ENCODE measurements around the gene KLHL29. TPM values are rescaled to one million over a fixed set of nuclear protein-coding genes. Genes with fewer than 3 reads are reported as not detected.

KLHL29 gene
- total and polyA plus RNA-seq, 2 experiments from 2014 or later = 5.6 to 11.0 TPM

GRCh38 chr2:23476786-23477185 is 91.8 kb downstream of the KLHL29 start:
- Histone ChIP-seq H3K9me3 (ENCODE audit: low read depth) (no peaks in the 10 kb centered on the region), H3K27ac (no peak overlapping the region), H3K27me3 (no peaks in the 10 kb centered on the region), H3K36me3 (no peaks in the 10 kb centered on the region), H3K4me3 (no peak overlapping the region), H3K4me1 (ENCODE audit: low read depth) (no peaks in the 10 kb centered on the region)
- no peak for TF ChIP-seq CTCF (IDR thresholded peaks at IDR 0.05; ENCODE audit: low read depth, low read length)
- DNase-seq (ENCODE audit: low read depth in 1 of 2, low spot score in 1 of 2) = no peak

- no peak for DNase-seq (ENCODE audit: low read depth in 1 of 2, low spot score in 1 of 2)
- H3K27ac ChIP-seq = no peak overlapping the region
- no peak overlapping the region for H3K4me3 ChIP-seq
- H3K27me3 ChIP-seq = no peaks in the 10 kb centered on the region
- TF ChIP-seq CTCF (IDR thresholded peaks at IDR 0.05; ENCODE audit: low read depth, low read length) = no peak
- H3K4me1 ChIP-seq (ENCODE audit: low read depth) = no peaks in the 10 kb centered on the region
- H3K36me3 ChIP-seq = no peaks in the 10 kb centered on the region
- no peaks in the 10 kb centered on the region for H3K9me3 ChIP-seq (ENCODE audit: low read depth)
Observed at GRCh38 chr2:23477392-23477791, 92.4 kb downstream of the KLHL29 start.

- DNase-seq (ENCODE audit: low read depth in 1 of 2, low spot score in 1 of 2) = no peak
- no peak overlapping the region for H3K4me3 ChIP-seq
- H3K36me3 ChIP-seq = no peaks in the 10 kb centered on the region
- TF ChIP-seq CTCF (IDR thresholded peaks at IDR 0.05; ENCODE audit: low read depth, low read length) = no peak
- no peaks in the 10 kb centered on the region for H3K27me3 ChIP-seq
- H3K27ac ChIP-seq = no peak overlapping the region
- no peaks in the 10 kb centered on the region for H3K9me3 ChIP-seq (ENCODE audit: low read depth)
- H3K4me1 ChIP-seq (ENCODE audit: low read depth) = no peaks in the 10 kb centered on the region
Observed at GRCh38 chr2:23478087-23478932, 93.3 kb downstream of the KLHL29 start.

- Histone ChIP-seq H3K4me1 (ENCODE audit: low read depth) (no peaks in the 10 kb centered on the region), H3K27me3 (no peaks in the 10 kb centered on the region), H3K4me3 (no peak overlapping the region), H3K36me3 (no peaks in the 10 kb centered on the region), H3K9me3 (ENCODE audit: low read depth) (no peaks in the 10 kb centered on the region), H3K27ac (no peak overlapping the region)
- DNase-seq (ENCODE audit: low read depth in 1 of 2, low spot score in 1 of 2) = no peak
- no peak for TF ChIP-seq CTCF (IDR thresholded peaks at IDR 0.05; ENCODE audit: low read depth, low read length)
Observed at GRCh38 chr2:23478933-23479683, 94.1 kb downstream of the KLHL29 start.

GRCh38 chr2:23480957-23481797 is 96.2 kb downstream of the KLHL29 start:
- no peaks in the 10 kb centered on the region for H3K27me3 ChIP-seq
- no peak for TF ChIP-seq CTCF (IDR thresholded peaks at IDR 0.05; ENCODE audit: low read depth, low read length)
- H3K36me3 ChIP-seq = no peaks in the 10 kb centered on the region
- H3K4me1 ChIP-seq (ENCODE audit: low read depth) = peaks cover 5% of the 10 kb centered on the region
- no peak overlapping the region for H3K4me3 ChIP-seq
- H3K27ac ChIP-seq = no peak overlapping the region
- DNase-seq (ENCODE audit: low read depth in 1 of 2, low spot score in 1 of 2) = peak in 1 of 2 donors; percentile 83
- no peaks in the 10 kb centered on the region for H3K9me3 ChIP-seq (ENCODE audit: low read depth)
